A673 (cell line): ENCODE measurements around the gene NUDT21. TPM values are rescaled to one million over a fixed set of nuclear protein-coding genes. Genes with fewer than 3 reads are reported as not detected.
A peak's percentile ranks its signal among the peaks of the same experiment; 100 is the strongest.

Experiments
- BruUV-seq: library from RNA; stranded (reverse); fragments of 400-500 nt; replicated peaks from 2 replicates; lab custom pipeline; 2021; lab: Mats Ljungman, UMichigan
- CTCF ChIA-PET: fragments of 300-600 bp; sonication (Branson Sonifier 250); formaldehyde crosslinking; loops from one replicate; lab custom pipeline; 2022; ENCODE audit warnings: antibody characterized with exemption; lab: Charles Lee
- POLR2A ChIA-PET: fragments of 300-600 bp; sonication (Branson Sonifier 250); formaldehyde crosslinking; loops from one replicate; lab custom pipeline; 2022; ENCODE audit warnings: antibody characterized with exemption; ENCODE audit not compliant: low non-redundant PET; lab: Charles Lee
- DNase-seq: peaks from one replicate; pipeline ENCODE4 v3.0.0-alpha.2; 2015; ENCODE audit warnings: low spot score
- H3K27ac ChIP-seq: fragments of 200-600 bp; sonication (generic); 2 replicates; pipeline ENCODE4 v1.5.1; 2016; ENCODE audit warnings: mixed run types, low read depth, mild to moderate bottlenecking, mixed read lengths, antibody characterized with exemption, low read length; ENCODE audit not compliant: poor library complexity, severe bottlenecking
- H3K27me3 ChIP-seq: fragments of 200-600 bp; sonication (generic); replicated peaks from 2 replicates; pipeline ENCODE4 v1.6.1; 2017; ENCODE audit warnings: mixed run types, low read depth, mild to moderate bottlenecking, mixed read lengths, antibody characterized with exemption, low read length; ENCODE audit not compliant: insufficient read depth, poor library complexity
- H3K36me3 ChIP-seq: fragments of 200-600 bp; sonication (generic); 2 replicates; pipeline ENCODE4 v1.6.1; 2016; ENCODE audit warnings: mixed run types, mild to moderate bottlenecking, mixed read lengths, antibody characterized with exemption, low read length; ENCODE audit not compliant: insufficient read depth, poor library complexity, severe bottlenecking
- H3K4me1 ChIP-seq: fragments of 200-600 bp; sonication (generic); 2 replicates; pipeline ENCODE4 v1.6.1; 2017; ENCODE audit warnings: mixed run types, mild to moderate bottlenecking, mixed read lengths, antibody characterized with exemption, low read length; ENCODE audit not compliant: insufficient read depth, poor library complexity, severe bottlenecking
- H3K4me3 ChIP-seq: fragments of 200-600 bp; sonication (generic); 2 replicates; pipeline ENCODE4 v1.5.1; 2016; ENCODE audit warnings: low read depth, mixed run types, mild to moderate bottlenecking, mixed read lengths, low read length; ENCODE audit not compliant: poor library complexity, severe bottlenecking
- H3K9me3 ChIP-seq: fragments of 200-600 bp; sonication (generic); 2 replicates; pipeline ENCODE4 v1.6.1; 2016; ENCODE audit warnings: mixed run types, low read depth, mild to moderate bottlenecking, mixed read lengths, antibody characterized with exemption, low read length; ENCODE audit not compliant: poor library complexity, severe bottlenecking
- CTCF ChIP-seq: fragments of 300-800, 200-600 bp; sonication (generic); conservative IDR thresholded peaks from 2 replicates; pipeline ENCODE4 v1.5.1; 2017; ENCODE audit warnings: low read depth, mild to moderate bottlenecking, antibody characterized with exemption, low read length, moderate library complexity, mixed read lengths
- EZH2 ChIP-seq: fragments of 200-600 bp; sonication (generic); IDR thresholded peaks from 2 replicates; pipeline ENCODE4 v1.6.1; 2017; ENCODE audit warnings: borderline replicate concordance, low read depth, mild to moderate bottlenecking, mixed read lengths, antibody characterized with exemption, low read length; ENCODE audit not compliant: poor library complexity, severe bottlenecking
- intact Hi-C: fragments of 100-400 bp; cut with micrococcal nuclease; formaldehyde crosslinking; loops from one replicate; pipeline ENCODE4 v1.10.0; 2022; ENCODE audit not compliant: unreplicated experiment
- total RNA-seq: library from RNA; stranded (reverse); gene quantifications from 2 replicates; pipeline ENCODE4 v1.2.3, GENCODE V29; 2021

Gene NUDT21
- total RNA-seq, 1 experiment from 2014 or later: 231 TPM

- BruUV-seq: no TSS peak
- DNase-seq: no peak
- Histone ChIP-seq H3K36me3 (peaks cover 58% of the 10 kb centered on the region), H3K4me1 (no peaks in the 10 kb centered on the region), H3K4me3 (no peak overlapping the region), H3K9me3 (no peaks in the 10 kb centered on the region), H3K27ac (peak overlapping the region; percentile 43), H3K27me3 (no peaks in the 10 kb centered on the region)
- POLR2A ChIA-PET: interaction anchor here (0.7 kb wide), 1 partner anchor 699 kb away, joined by 3 read pairs; no protein-coding TSS in a partner anchor
- CTCF ChIA-PET: no interaction called here
- intact Hi-C loops: no loop called here
- TF ChIP-seq CTCF (no peak), EZH2 (no peak)
Observed at GRCh38 chr16:56460101-56460500, 9.0 kb upstream of the NUDT21 start.

- Histone ChIP-seq H3K27ac (no peak overlapping the region), H3K36me3 (peaks cover 64% of the 10 kb centered on the region), H3K4me1 (peaks cover 3% of the 10 kb centered on the region), H3K9me3 (no peaks in the 10 kb centered on the region), H3K4me3 (no peak overlapping the region), H3K27me3 (no peaks in the 10 kb centered on the region)
- no peak for DNase-seq
- ChIA-PET CTCF (no interaction called here), POLR2A (no interaction called here)
- BruUV-seq: no TSS peak
- intact Hi-C loops: no loop called here
- TF ChIP-seq EZH2 (no peak), CTCF (no peak)
Observed at GRCh38 chr16:56457927-56458470, 6.9 kb upstream of the NUDT21 start.

GRCh38 chr16:56451753-56452689, 889 bp upstream of the NUDT21 start:
- TSS peak; percentile 52 for BruUV-seq
- Histone ChIP-seq H3K4me1 (peaks cover 38% of the 10 kb centered on the region), H3K27ac (peak overlapping the region; percentile 90), H3K4me3 (peak overlapping the region; percentile 81), H3K9me3 (no peaks in the 10 kb centered on the region), H3K36me3 (peaks cover 36% of the 10 kb centered on the region), H3K27me3 (no peaks in the 10 kb centered on the region)
- POLR2A ChIA-PET: no interaction called here
- intact Hi-C loops: no loop called here
- peak; percentile 57 for DNase-seq
- TF ChIP-seq EZH2 (no peak), CTCF (no peak)
- CTCF ChIA-PET: no interaction called here
